Neural progenitor cell (in vitro differentiated cells): ENCODE measurements around the gene MPV17L2.

Experiments
- EZH2 ChIP-seq: fragments of 200-600 bp; sonication (generic); IDR thresholded peaks from 2 replicates; pipeline ENCODE4 v1.6.1; 2017; ENCODE audit warnings: antibody characterized with exemption, mild to moderate bottlenecking, moderate library complexity
- EZH2phosphoT487 ChIP-seq: fragments of 200-600 bp; sonication (generic); IDR thresholded peaks from 2 replicates; pipeline ENCODE4 v1.6.1; 2017; ENCODE audit warnings: antibody characterized with exemption
- TF ChIP-seq, protein P1 (sequence below): fragments of 200-600 bp; sonication (generic); IDR thresholded peaks from 2 replicates; pipeline ENCODE4 v1.5.1; 2017; ENCODE audit warnings: antibody characterized with exemption, mild to moderate bottlenecking

DNA sequence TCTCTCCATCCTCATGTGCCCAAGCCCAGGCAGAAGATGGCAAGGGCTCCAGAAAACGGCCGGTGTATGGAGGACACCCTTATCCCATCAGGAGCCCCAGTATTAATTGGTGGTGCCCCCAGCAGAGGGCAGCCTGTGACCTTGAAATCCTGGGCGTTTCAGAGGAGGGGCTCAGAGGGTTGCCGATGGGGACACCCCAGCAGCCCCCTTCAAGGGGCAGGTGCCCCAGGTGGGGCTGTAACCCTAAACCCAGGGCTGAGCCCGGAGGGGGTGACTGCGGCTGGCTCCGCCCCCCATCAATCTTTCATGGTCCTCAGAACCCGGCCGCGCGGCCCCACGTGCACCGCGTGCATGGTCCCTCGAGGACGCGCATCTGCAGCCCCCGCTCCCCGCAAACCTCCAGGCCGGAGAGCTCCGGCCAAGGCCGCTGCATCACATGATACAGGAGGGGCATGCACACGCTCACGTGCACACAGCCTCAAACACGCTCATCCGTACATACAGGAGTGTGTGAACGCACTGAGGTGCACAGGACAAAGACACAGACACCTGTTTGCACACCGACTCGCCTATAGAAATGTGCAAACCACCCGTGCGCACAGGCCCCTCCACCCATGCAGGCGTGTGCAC, 9.9 kb downstream of the MPV17L2 start:
- TF ChIP-seq EZH2 (no peak), EZH2phosphoT487 (no peak)
- TF ChIP-seq, protein P1, sequence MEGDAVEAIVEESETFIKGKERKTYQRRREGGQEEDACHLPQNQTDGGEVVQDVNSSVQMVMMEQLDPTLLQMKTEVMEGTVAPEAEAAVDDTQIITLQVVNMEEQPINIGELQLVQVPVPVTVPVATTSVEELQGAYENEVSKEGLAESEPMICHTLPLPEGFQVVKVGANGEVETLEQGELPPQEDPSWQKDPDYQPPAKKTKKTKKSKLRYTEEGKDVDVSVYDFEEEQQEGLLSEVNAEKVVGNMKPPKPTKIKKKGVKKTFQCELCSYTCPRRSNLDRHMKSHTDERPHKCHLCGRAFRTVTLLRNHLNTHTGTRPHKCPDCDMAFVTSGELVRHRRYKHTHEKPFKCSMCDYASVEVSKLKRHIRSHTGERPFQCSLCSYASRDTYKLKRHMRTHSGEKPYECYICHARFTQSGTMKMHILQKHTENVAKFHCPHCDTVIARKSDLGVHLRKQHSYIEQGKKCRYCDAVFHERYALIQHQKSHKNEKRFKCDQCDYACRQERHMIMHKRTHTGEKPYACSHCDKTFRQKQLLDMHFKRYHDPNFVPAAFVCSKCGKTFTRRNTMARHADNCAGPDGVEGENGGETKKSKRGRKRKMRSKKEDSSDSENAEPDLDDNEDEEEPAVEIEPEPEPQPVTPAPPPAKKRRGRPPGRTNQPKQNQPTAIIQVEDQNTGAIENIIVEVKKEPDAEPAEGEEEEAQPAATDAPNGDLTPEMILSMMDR = peak; percentile 49
